K562 (cell line): Measurements from ENCODE around the gene FBLN2. TPM values are rescaled to one million over a fixed set of nuclear protein-coding genes. Genes with fewer than 3 reads are reported as not detected.

ENCODE experiments used
- ADNP ChIP-seq: fragments of 200-800 bp; sonication (Bioruptor generic); IDR thresholded peaks from 2 replicates; pipeline ENCODE4 v1.6.1; 2016; ENCODE audit warnings: missing genetic modification characterization, missing compliant biosample characterization
- CCNT2 ChIP-seq: IDR thresholded peaks from 2 replicates; pipeline ENCODE4 v1.6.1; 2011; ENCODE audit warnings: borderline replicate concordance, low read depth, mild to moderate bottlenecking, moderate library complexity, mixed read lengths, low read length; ENCODE audit not compliant: insufficient read length; ENCODE audit errors: extremely low read depth
- CSDE1 ChIP-seq, 2 experiments: fragments of 450-650 bp; IDR thresholded peaks; 2 replicates each; pipeline ENCODE4 v1.6.1; 2016; ENCODE audit warnings: mild to moderate bottlenecking in 1 of 2
- FOXJ2 ChIP-seq: fragments of 200-800 bp; sonication (Bioruptor generic); IDR thresholded peaks from 2 replicates; pipeline ENCODE4 v1.6.1; 2016; ENCODE audit warnings: missing genetic modification characterization, missing compliant biosample characterization
- HDAC3 ChIP-seq: fragments of 450-650 bp; IDR thresholded peaks from 2 replicates; pipeline ENCODE4 v1.6.1; 2018; ENCODE audit warnings: borderline replicate concordance, mild to moderate bottlenecking, moderate library complexity; ENCODE audit not compliant: partially characterized antibody
- HIVEP1 ChIP-seq: fragments of 250-450 bp; sonication (Bioruptor Pico); IDR thresholded peaks from 2 replicates; pipeline ENCODE4 v1.4.0; 2020; ENCODE audit warnings: mild to moderate bottlenecking
- HNRNPK ChIP-seq: fragments of 200-400 bp; formaldehyde crosslinking; IDR thresholded peaks from one replicate; pipeline ENCODE4 v1.6.1; 2018; ENCODE audit warnings: mild to moderate bottlenecking, low read depth, low read length; ENCODE audit not compliant: poor library complexity, severe bottlenecking
- SMARCA5 ChIP-seq: fragments of 450-650 bp; IDR thresholded peaks from 2 replicates; pipeline ENCODE4 v1.6.1; 2016
- TRIM28 ChIP-seq: fragments of 450-650 bp; IDR thresholded peaks from 2 replicates; pipeline ENCODE4 v1.6.1; 2017
- polyA plus RNA-seq, 8 experiments: library from polyadenylated mRNA; depleted of rRNA in 4 of 8; stranded (reverse) in 5 of 8; unstranded in 3 of 8; fragments of >200 nt; fragmentation: Nextera tagmentation in 2 of 8; fragmentation: Illumina TruSeq in 1 of 8; extraction: Ambion mirVana in 2 of 8; extraction: Trizol in 1 of 8; gene quantifications; 2 replicates each; pipeline versions ENCODE4 v1.2.1 to v1.2.3, GENCODE V29; 2011 to 2014; ENCODE audit warnings: inconsistent platforms in 1 of 8, missing spikeins in 1 of 8
- total RNA-seq, 7 experiments: library from RNA; depleted of rRNA in 6 of 7; stranded (reverse); fragments of >200 nt in 6 of 7; fragmentation: Illumina TruSeq in 2 of 7; extraction: Trizol in 2 of 7; gene quantifications; 2 replicates each; pipeline versions ENCODE4 v1.2.1 to v1.2.3, GENCODE V29; 2011 to 2021; ENCODE audit warnings: low replicate concordance in 1 of 7
- TF ChIP-seq, protein P1 (sequence below): fragments of 250-450 bp; sonication (Bioruptor Pico); IDR thresholded peaks from 2 replicates; pipeline ENCODE4 v1.4.0; 2020; ENCODE audit warnings: borderline replicate concordance
- TF ChIP-seq, protein P2 (sequence below): sonication (generic); formaldehyde crosslinking; IDR thresholded peaks from 2 replicates; pipeline ENCODE4 v1.8.0; 2023; ENCODE audit warnings: mild to moderate bottlenecking, missing genetic modification reagents
- TF ChIP-seq, protein P3 (sequence below): fragments of 450-650 bp; IDR thresholded peaks from 2 replicates; pipeline ENCODE4 v1.6.1; 2018; ENCODE audit warnings: mild to moderate bottlenecking, low read depth; ENCODE audit not compliant: partially characterized antibody

The FBLN2 gene
- total and polyA plus RNA-seq, 9 of the 15 experiments (the other 6 are each of a cell fraction or from before 2014, with no cell fraction given) = 0.03 to 0.10 (median 0.04) TPM; not detected in 6

DNA sequence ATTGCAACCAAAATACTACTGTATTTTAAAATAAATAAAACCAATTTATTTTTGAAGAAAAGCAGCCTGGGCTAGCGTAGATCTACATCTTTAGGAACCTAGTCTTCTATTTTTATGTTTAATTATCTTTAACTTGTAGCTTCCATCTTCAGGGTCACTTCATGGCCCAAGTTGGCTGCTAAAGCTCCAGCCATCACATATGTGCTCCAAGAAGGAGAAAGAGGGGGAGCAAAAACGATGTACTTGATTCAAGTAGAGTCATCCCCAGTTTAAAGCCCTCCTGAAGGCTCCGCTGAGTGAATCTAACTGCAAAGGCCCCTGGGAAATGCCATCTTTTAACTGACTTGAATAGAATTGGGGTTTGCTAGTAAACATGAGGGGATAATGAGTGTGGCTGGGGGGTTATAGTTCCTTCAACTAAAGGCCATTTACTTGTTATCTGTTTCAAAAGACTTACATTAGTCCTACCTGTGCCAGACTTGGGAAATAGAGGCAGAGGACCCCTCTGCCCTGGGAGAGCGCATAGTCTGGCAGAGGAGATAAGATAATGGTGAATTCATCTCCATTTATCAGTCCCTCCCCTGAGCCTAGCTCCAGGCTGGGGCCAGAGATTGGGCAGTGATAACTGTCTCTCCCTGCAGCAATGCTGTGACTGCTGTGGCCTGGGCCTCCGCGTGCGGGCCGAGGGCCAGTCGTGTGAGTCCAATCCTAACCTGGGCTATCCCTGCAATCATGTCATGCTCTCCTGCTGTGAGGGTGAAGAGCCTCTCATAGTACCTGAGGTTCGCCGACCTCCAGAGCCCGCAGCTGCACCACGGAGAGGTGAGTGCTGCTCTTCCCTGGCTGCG is 64.6 kb downstream of the FBLN2 start (continued):
- TF ChIP-seq ADNP (tag) (peak; percentile 98), TRIM28 (no peak), HIVEP1 (CRISPR knock-in tag) (no peak), SMARCA5 (peak; percentile 58; the same call in 1 of the 2 replicates), HDAC3 (no peak), FOXJ2 (peak; percentile 45; the same call in 1 of the 2 replicates), CSDE1 (IDR thresholded peaks at IDR 0.05) (no peak), CCNT2 (peak; percentile 50), HNRNPK (no peak)
- TF ChIP-seq, protein P1, sequence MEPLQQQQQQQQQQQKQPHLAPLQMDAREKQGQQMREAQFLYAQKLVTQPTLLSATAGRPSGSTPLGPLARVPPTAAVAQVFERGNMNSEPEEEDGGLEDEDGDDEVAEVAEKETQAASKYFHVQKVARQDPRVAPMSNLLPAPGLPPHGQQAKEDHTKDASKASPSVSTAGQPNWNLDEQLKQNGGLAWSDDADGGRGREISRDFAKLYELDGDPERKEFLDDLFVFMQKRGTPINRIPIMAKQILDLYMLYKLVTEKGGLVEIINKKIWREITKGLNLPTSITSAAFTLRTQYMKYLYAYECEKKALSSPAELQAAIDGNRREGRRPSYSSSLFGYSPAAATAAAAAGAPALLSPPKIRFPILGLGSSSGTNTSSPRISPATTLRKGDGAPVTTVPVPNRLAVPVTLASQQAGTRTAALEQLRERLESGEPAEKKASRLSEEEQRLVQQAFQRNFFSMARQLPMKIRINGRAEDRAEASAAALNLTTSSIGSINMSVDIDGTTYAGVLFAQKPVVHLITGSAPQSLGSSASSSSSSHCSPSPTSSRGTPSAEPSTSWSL (CRISPR knock-in tag) = no peak
- TF ChIP-seq, protein P2, sequence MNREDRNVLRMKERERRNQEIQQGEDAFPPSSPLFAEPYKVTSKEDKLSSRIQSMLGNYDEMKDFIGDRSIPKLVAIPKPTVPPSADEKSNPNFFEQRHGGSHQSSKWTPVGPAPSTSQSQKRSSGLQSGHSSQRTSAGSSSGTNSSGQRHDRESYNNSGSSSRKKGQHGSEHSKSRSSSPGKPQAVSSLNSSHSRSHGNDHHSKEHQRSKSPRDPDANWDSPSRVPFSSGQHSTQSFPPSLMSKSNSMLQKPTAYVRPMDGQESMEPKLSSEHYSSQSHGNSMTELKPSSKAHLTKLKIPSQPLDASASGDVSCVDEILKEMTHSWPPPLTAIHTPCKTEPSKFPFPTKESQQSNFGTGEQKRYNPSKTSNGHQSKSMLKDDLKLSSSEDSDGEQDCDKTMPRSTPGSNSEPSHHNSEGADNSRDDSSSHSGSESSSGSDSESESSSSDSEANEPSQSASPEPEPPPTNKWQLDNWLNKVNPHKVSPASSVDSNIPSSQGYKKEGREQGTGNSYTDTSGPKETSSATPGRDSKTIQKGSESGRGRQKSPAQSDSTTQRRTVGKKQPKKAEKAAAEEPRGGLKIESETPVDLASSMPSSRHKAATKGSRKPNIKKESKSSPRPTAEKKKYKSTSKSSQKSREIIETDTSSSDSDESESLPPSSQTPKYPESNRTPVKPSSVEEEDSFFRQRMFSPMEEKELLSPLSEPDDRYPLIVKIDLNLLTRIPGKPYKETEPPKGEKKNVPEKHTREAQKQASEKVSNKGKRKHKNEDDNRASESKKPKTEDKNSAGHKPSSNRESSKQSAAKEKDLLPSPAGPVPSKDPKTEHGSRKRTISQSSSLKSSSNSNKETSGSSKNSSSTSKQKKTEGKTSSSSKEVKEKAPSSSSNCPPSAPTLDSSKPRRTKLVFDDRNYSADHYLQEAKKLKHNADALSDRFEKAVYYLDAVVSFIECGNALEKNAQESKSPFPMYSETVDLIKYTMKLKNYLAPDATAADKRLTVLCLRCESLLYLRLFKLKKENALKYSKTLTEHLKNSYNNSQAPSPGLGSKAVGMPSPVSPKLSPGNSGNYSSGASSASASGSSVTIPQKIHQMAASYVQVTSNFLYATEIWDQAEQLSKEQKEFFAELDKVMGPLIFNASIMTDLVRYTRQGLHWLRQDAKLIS = no peak
- TF ChIP-seq, protein P3, sequence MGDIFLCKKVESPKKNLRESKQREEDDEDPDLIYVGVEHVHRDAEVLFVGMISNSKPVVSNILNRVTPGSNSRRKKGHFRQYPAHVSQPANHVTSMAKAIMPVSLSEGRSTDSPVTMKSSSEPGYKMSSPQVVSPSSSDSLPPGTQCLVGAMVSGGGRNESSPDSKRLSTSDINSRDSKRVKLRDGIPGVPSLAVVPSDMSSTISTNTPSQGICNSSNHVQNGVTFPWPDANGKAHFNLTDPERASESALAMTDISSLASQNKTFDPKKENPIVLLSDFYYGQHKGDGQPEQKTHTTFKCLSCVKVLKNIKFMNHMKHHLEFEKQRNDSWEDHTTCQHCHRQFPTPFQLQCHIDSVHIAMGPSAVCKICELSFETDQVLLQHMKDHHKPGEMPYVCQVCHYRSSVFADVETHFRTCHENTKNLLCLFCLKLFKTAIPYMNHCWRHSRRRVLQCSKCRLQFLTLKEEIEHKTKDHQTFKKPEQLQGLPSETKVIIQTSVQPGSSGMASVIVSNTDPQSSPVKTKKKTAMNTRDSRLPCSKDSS = no peak
